ENCODE data around the gene SLC8A1. TPM values are rescaled to one million over a fixed set of nuclear protein-coding genes. Genes with fewer than 3 reads are reported as not detected.

The SLC8A1 gene
- total and polyA plus RNA-seq, 2 of the 13 experiments (the other 11 are each of a cell fraction or from before 2014, with no cell fraction given), result not detected

GRCh38 chr2:40440835-40441234 is 11.1 kb downstream of the SLC8A1 start:
- H3K4me3 ChIP-seq (replicated peaks in 1 of 3; ENCODE audit: insufficient read depth in 1 of 3, low read depth in 2 of 3, low read length in 3 of 3), result no peak overlapping the region
- no peak overlapping the region for H3K4me2 ChIP-seq (ENCODE audit: low read depth, low read length)
- in situ Hi-C loops (cut with HindIII; ENCODE audit: extremely low pct_ligation_motif_present, low pct_unique_long_range_greater_than_20kb), result no loop called here
- BruUV-seq (replicated peaks), result no TSS peak
- H2AFZ ChIP-seq (ENCODE audit: low read length), result no peak overlapping the region
- 4% methylated on average over 1 of the region's 1 CpG for WGBS (ENCODE audit: low lambda C conversion rate)
- H3K27ac ChIP-seq (ENCODE audit: extremely low read length, insufficient read depth, low read length), result no peak overlapping the region
- no peaks in the 10 kb centered on the region for H3K36me3 ChIP-seq (replicated peaks in 1 of 2; ENCODE audit: control insufficient read depth in 1 of 2, insufficient read depth in 2 of 2, low read length in 2 of 2)
- ATAC-seq (no peak), DNase-seq (ENCODE audit: low spot score) (no peak), FAIRE-seq (no peak)
- H4K20me1 ChIP-seq (ENCODE audit: insufficient read depth, low read length), result no peaks in the 10 kb centered on the region
- H3K79me2 ChIP-seq (ENCODE audit: insufficient read depth, low read length), result no peaks in the 10 kb centered on the region
- TF ChIP-seq ZBTB33 (CRISPR knock-in tag; IDR thresholded peaks at IDR 0.05), result no peak
- TF ChIP-seq HNRNPLL (IDR thresholded peaks at IDR 0.05; ENCODE audit: low read depth, low read length, poor library complexity, severe bottlenecking), result no peak
- TF ChIP-seq MEIS2 (CRISPR knock-in tag; IDR thresholded peaks at IDR 0.05), result no peak
- TF ChIP-seq PRDM4 (CRISPR knock-in tag; IDR thresholded peaks at IDR 0.05; ENCODE audit: borderline replicate concordance), result no peak
- TF ChIP-seq STAT5B (CRISPR knock-in tag; IDR thresholded peaks at IDR 0.05), result no peak
- no peak for TF ChIP-seq JARID2 (CRISPR knock-in tag; IDR thresholded peaks at IDR 0.05; ENCODE audit: insufficient replicate concordance)
- TF ChIP-seq ZNF34 (CRISPR knock-in tag; IDR thresholded peaks at IDR 0.05; ENCODE audit: borderline replicate concordance), result no peak
- TF ChIP-seq CENPX (CRISPR knock-in tag; IDR thresholded peaks at IDR 0.05), result no peak
- TF ChIP-seq KAT2B (IDR thresholded peaks at IDR 0.05; ENCODE audit: borderline replicate concordance, low read depth, low read length), result no peak
- TF ChIP-seq SUZ12 (IDR thresholded peaks at IDR 0.05; ENCODE audit: low read depth, low read length), result no peak
- TF ChIP-seq, protein P1, sequence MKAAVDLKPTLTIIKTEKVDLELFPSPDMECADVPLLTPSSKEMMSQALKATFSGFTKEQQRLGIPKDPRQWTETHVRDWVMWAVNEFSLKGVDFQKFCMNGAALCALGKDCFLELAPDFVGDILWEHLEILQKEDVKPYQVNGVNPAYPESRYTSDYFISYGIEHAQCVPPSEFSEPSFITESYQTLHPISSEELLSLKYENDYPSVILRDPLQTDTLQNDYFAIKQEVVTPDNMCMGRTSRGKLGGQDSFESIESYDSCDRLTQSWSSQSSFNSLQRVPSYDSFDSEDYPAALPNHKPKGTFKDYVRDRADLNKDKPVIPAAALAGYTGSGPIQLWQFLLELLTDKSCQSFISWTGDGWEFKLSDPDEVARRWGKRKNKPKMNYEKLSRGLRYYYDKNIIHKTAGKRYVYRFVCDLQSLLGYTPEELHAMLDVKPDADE (CRISPR knock-in tag; IDR thresholded peaks at IDR 0.05), result no peak
- no peak for TF ChIP-seq ZNF343 (CRISPR knock-in tag; IDR thresholded peaks at IDR 0.05)
- no peak for TF ChIP-seq FOXA1 (IDR thresholded peaks at IDR 0.05)
- TF ChIP-seq FOXA1 (CRISPR knock-in tag; IDR thresholded peaks at IDR 0.05), result no peak
- no peak for TF ChIP-seq ELF4 (CRISPR knock-in tag; IDR thresholded peaks at IDR 0.05; ENCODE audit: borderline replicate concordance)
- TF ChIP-seq NONO (IDR thresholded peaks at IDR 0.05), result no peak
- no peak for TF ChIP-seq NONO (CRISPR knock-in tag; conservative IDR thresholded peaks at IDR 0.05)
- no peak for TF ChIP-seq ZNF784 (CRISPR knock-in tag; IDR thresholded peaks at IDR 0.05; ENCODE audit: borderline replicate concordance)
- no peak for TF ChIP-seq SNAI1 (CRISPR knock-in tag; IDR thresholded peaks at IDR 0.05; ENCODE audit: borderline replicate concordance)
- ChIA-PET CTCF (ENCODE audit: low intra/inter-chr PET ratio, low total read pairs) (no interaction called here), POLR2A (no interaction called here)
- no peaks in the 10 kb centered on the region for H3K4me1 ChIP-seq (ENCODE audit: insufficient read depth, low read length)
- H3K9me3 ChIP-seq (ENCODE audit: low read length), result no peaks in the 10 kb centered on the region
- intact Hi-C loops (cut with micrococcal nuclease; ENCODE audit: unreplicated experiment), result no loop called here
- no peaks in the 10 kb centered on the region for H3K27me3 ChIP-seq (ENCODE audit: control insufficient read depth in 1 of 2, insufficient read depth in 2 of 2, low read length in 2 of 2)
- no peak overlapping the region for H3K9ac ChIP-seq (ENCODE audit: insufficient read depth, low read depth, low read length)
